Measurements from ENCODE around the gene PAM16.

PAM16 gene

GRCh38 chr16:4316864-4317531, 34.1 kb downstream of the PAM16 start:
- H3K36me3 ChIP-seq = no peaks in the 10 kb centered on the region
- H3K27ac ChIP-seq = peak overlapping the region; percentile 86
- H3K4me3 ChIP-seq = peak overlapping the region; percentile 74
- TF ChIP-seq Cebpa-rat (IDR thresholded peaks at IDR 0.05) = no peak
- H3K9me3 ChIP-seq = no peaks in the 10 kb centered on the region
- peaks cover 57% of the 10 kb centered on the region for H4K20me1 ChIP-seq
- H3K4me2 ChIP-seq = peak overlapping the region; percentile 100
- H3K4me1 ChIP-seq = peaks cover 73% of the 10 kb centered on the region
- peak overlapping the region; percentile 83 for H3K9ac ChIP-seq
- peaks cover 28% of the 10 kb centered on the region for H3K27me3 ChIP-seq

- H3K9me3 ChIP-seq = no peaks in the 10 kb centered on the region
- H3K36me3 ChIP-seq = no peaks in the 10 kb centered on the region
- H3K27me3 ChIP-seq = peaks cover 28% of the 10 kb centered on the region
- H3K9ac ChIP-seq = peak overlapping the region; percentile 83
- peak overlapping the region; percentile 86 for H3K27ac ChIP-seq
- H3K4me3 ChIP-seq = peak overlapping the region; percentile 74
- peaks cover 66% of the 10 kb centered on the region for H3K4me1 ChIP-seq
- peak overlapping the region; percentile 100 for H3K4me2 ChIP-seq
- peaks cover 50% of the 10 kb centered on the region for H4K20me1 ChIP-seq
- TF ChIP-seq Cebpa-rat (IDR thresholded peaks at IDR 0.05) = no peak
Observed at GRCh38 chr16:4316108-4316863, 34.8 kb downstream of the PAM16 start.

GRCh38 chr16:4315186-4316107, 35.7 kb downstream of the PAM16 start, which contains the start of gene GLIS2:
TSS of gene GLIS2 (plus strand) at chr16:4316067. CDS start at chr16:4332281, 16,214 bp downstream.
- H3K4me2 ChIP-seq = peak within 1 kb of the TSS; percentile 100

DNA sequence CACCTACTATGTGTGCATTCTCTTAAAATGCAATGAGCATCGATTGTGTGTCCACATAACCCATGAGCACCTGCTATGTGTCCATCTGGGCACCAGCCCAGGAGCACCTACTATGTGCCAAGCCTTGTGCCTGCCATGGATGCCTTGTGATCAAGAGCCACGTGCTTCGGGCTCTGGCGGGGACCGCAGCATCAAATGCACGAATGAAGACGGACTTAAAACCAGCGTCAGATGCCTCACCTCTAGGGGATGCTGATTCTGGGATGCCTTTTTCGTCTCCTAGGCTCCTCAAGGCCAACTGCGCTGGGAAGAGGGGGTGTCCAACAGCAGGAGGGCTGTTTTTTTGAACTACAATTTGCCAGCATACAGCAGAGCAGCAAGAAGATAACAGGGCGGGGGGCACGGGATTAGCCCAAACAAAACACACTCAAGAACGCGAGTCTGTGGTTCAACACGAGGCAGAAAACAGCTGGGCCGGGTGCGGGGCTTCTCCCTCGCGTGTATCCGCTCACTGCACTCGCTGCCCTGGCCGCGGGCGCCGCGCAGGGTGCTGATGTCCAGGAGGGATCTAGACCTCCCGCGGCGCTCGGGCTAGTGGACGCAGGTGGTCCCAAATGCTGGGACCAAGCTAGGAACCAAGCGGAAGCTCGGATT, 36.5 kb downstream of the PAM16 start:
- Histone ChIP-seq H3K4me3 (peak overlapping the region; percentile 74), H3K36me3 (no peaks in the 10 kb centered on the region), H3K9ac (peak overlapping the region; percentile 79), H3K27ac (peak overlapping the region; percentile 82), H3K4me1 (peaks cover 60% of the 10 kb centered on the region), H4K20me1 (peaks cover 34% of the 10 kb centered on the region), H3K9me3 (no peaks in the 10 kb centered on the region), H3K27me3 (peaks cover 28% of the 10 kb centered on the region), H3K4me2 (peak overlapping the region; percentile 99)
- no peak for TF ChIP-seq Cebpa-rat (IDR thresholded peaks at IDR 0.05)

More at GRCh38 chr16:4315186-4316107, 35.7 kb downstream of the PAM16 start, which contains the start of gene GLIS2:
- H3K9ac ChIP-seq = peak within 1 kb of the TSS; percentile 83
- H3K27me3 ChIP-seq = peaks cover 28% of the 10 kb centered on the region
- peaks cover 60% of the 10 kb centered on the region for H3K4me1 ChIP-seq
- H3K36me3 ChIP-seq = no peaks in the 10 kb centered on the region
- H3K27ac ChIP-seq = peak within 1 kb of the TSS; percentile 86
- H4K20me1 ChIP-seq = peaks cover 41% of the 10 kb centered on the region
- no peak for TF ChIP-seq Cebpa-rat (IDR thresholded peaks at IDR 0.05)
- peak within 1 kb of the TSS; percentile 74 for H3K4me3 ChIP-seq
- H3K9me3 ChIP-seq = no peaks in the 10 kb centered on the region

DNA sequence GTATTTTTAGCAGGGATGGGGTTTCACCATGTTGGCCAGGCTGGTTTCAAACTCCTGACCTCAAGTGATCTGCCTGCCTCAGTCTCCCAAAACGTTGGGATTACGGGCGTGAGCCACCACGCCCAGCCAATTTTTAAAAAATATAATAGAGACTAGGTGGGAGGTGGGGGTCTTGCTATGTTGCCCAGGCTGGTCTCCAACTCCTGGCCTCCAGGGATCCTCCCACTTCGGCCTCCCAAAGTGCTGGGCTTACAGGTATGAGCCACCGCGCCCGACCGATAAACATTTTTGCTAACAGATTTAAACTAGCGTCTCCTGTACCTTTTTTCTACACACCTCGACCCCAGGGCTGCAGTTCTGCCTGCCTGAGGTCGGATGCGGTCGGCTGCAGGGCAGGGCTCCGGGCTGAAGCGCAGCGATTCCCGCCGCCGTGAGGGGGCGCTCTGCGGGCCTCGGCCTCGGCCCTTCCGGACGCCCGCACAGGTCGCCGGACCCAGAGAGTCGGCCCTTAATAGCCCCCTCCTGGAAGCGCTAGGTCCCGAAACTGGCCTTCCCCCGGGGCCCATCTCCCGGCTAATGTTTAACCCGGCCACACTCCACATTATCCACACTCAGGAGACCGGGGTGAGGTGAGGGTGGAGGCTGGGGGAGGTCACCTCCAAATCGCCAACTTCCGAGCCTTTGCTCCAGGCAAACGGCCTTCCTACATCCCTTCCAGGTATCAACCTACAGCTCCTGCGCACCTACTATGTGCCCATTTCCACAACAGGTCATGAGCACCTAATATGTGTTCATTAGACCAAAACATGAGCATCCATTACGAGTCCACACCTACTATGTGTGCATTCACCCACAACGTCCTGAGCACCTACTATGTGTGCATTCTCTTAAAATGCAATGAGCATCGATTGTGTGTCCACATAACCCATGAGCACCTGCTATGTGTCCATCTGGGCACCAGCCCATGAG, 37.3 kb downstream of the PAM16 start:
- no peaks in the 10 kb centered on the region for H3K36me3 ChIP-seq
- H3K9ac ChIP-seq = no peak overlapping the region
- no peak overlapping the region for H3K27ac ChIP-seq
- no peak overlapping the region for H3K4me3 ChIP-seq
- peaks cover 60% of the 10 kb centered on the region for H3K4me1 ChIP-seq
- H4K20me1 ChIP-seq = peaks cover 25% of the 10 kb centered on the region
- peaks cover 28% of the 10 kb centered on the region for H3K27me3 ChIP-seq
- H3K4me2 ChIP-seq = peak overlapping the region; percentile 99
- no peak for TF ChIP-seq Cebpa-rat (IDR thresholded peaks at IDR 0.05)
- no peaks in the 10 kb centered on the region for H3K9me3 ChIP-seq

GRCh38 chr16:4309833-4310266, 41.3 kb downstream of the PAM16 start:
- no peaks in the 10 kb centered on the region for H3K36me3 ChIP-seq
- H3K9ac ChIP-seq = no peak overlapping the region
- H3K27me3 ChIP-seq = peaks cover 23% of the 10 kb centered on the region
- peak overlapping the region; percentile 96; the same call in 1 of the 2 replicates for H3K4me2 ChIP-seq
- no peak overlapping the region for H3K4me3 ChIP-seq
- H4K20me1 ChIP-seq = no peaks in the 10 kb centered on the region
- no peak for TF ChIP-seq Cebpa-rat (IDR thresholded peaks at IDR 0.05)
- H3K9me3 ChIP-seq = no peaks in the 10 kb centered on the region
- H3K4me1 ChIP-seq = peaks cover 64% of the 10 kb centered on the region
- H3K27ac ChIP-seq = peak overlapping the region; percentile 16; the same call in 1 of the 2 replicates

DNA sequence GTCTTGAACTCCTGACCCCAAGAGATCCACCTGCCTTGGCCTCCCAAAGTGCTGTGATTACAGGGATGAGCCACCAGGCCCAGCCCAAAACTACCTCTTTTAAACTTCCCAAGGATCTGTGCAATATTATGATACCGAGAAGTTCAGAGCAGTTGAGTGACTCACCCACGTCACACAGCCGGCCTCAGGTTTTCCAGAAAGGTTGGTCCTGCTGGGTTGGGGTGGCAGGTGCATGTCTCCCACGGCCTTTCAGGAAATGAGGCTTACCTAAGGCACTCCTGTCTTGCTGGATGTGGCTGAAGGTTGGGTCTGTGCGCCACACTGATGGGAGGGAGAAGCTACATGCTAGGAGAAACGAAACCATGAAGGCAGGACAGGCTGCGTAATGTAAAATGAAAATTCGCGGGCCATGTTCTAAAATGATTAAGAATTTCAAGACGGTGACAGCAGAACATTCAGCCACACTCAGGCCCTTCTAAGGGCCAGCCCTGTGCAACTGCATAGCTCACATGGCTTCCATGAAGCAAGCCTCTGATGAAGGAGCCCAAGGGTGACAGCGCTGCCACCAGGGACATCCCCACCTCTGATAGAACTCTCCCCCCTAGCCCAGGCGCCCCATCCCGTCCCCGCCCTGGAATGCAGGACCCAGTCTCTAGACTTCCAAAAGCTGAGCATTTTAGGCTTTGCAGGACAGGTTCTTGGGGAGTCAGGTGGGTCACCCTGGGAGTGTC, 41.9 kb downstream of the PAM16 start:
- Histone ChIP-seq H3K9ac (no peak overlapping the region; the same call in 1 of the 2 replicates), H3K4me3 (no peak overlapping the region), H3K27me3 (peaks cover 17% of the 10 kb centered on the region), H4K20me1 (no peaks in the 10 kb centered on the region), H3K36me3 (peaks cover 5% of the 10 kb centered on the region; the same call in 1 of the 2 replicates), H3K4me2 (peak overlapping the region; percentile 96), H3K9me3 (no peaks in the 10 kb centered on the region), H3K4me1 (peaks cover 63% of the 10 kb centered on the region), H3K27ac (peak overlapping the region; percentile 92; the same call in 1 of the 2 replicates)
- no peak for TF ChIP-seq Cebpa-rat (IDR thresholded peaks at IDR 0.05)
